COR-L47 (cell line): ENCODE results near the gene ELMO3.

Experiments used
- DNase-seq: peaks from one replicate; lab custom pipeline; 2025; lab: John Stamatoyannopoulos, UW

Gene ELMO3

GRCh38 chr16:67163999-67164558 lies 34.9 kb upstream of the ELMO3 start:
- DNase-seq, result peak; percentile 66

GRCh38 chr16:67164599-67165061 lies 34.3 kb upstream of the ELMO3 start, which contains the start of gene HSF4:
TSS of gene HSF4 (plus strand) at chr16:67164745. CDS start at chr16:67164812, 67 bp downstream.
- DNase-seq, result no peak

- no peak for DNase-seq
These were observed 33.5 kb upstream of the ELMO3 start for GRCh38 chr16:67165121-67166078.

GRCh38 chr16:67166110-67166547 lies 32.8 kb upstream of the ELMO3 start:
- no peak for DNase-seq

GRCh38 chr16:67166598-67167168 lies 32.2 kb upstream of the ELMO3 start:
- DNase-seq, result no peak

GRCh38 chr16:67167588-67167987 lies 31.3 kb upstream of the ELMO3 start:
- DNase-seq, result no peak

- DNase-seq, result no peak
These were observed 29.9 kb upstream of the ELMO3 start for GRCh38 chr16:67169011-67169451.

GRCh38 chr16:67169642-67170167 lies 29.2 kb upstream of the ELMO3 start:
- no peak for DNase-seq

GRCh38 chr16:67170168-67170948 lies 28.6 kb upstream of the ELMO3 start, which contains the start of gene NOL3:
TSS of gene NOL3 (plus strand) at chr16:67170538.
- peak; percentile 65 for DNase-seq

GRCh38 chr16:67170949-67171649 lies 27.8 kb upstream of the ELMO3 start:
- no peak for DNase-seq

GRCh38 chr16:67173323-67173722 lies 25.6 kb upstream of the ELMO3 start:
- DNase-seq, result no peak

- peak; percentile 88 for DNase-seq
These were observed 24.9 kb upstream of the ELMO3 start for GRCh38 chr16:67173808-67174705.

- DNase-seq, result no peak
These were observed 24.2 kb upstream of the ELMO3 start for GRCh38 chr16:67174706-67175231.

- peak; percentile 77 for DNase-seq
These were observed 22.3 kb upstream of the ELMO3 start for GRCh38 chr16:67176662-67177061.

- peak; percentile 92 for DNase-seq
These were observed 20.9 kb upstream of the ELMO3 start for GRCh38 chr16:67177743-67178699.

- DNase-seq, result no peak
These were observed 19.4 kb upstream of the ELMO3 start for GRCh38 chr16:67179421-67180080.

- DNase-seq, result no peak
These were observed 18.8 kb upstream of the ELMO3 start for GRCh38 chr16:67180166-67180565.

- DNase-seq, result no peak
These were observed 17.6 kb upstream of the ELMO3 start for GRCh38 chr16:67181346-67181745.
